SK-N-MC (cell line): Measurements from ENCODE around the gene TEX9.
"Not testable (repeated sequence)": the region's sequence is repeated elsewhere in the genome, so short reads cannot be mapped to it uniquely, and the experiment has no call there.

Source experiments
- DNase-seq: peaks from one replicate; pipeline ENCODE4 v3.0.0-alpha.2; 2011; ENCODE audit warnings: low read depth, low spot score
- H3K27ac ChIP-seq: fragments of 200-600 bp; sonication (generic); 2 replicates; pipeline ENCODE4 v1.5.1; 2016; ENCODE audit warnings: mixed run types
- H3K36me3 ChIP-seq: fragments of 200-600 bp; sonication (generic); 2 replicates; pipeline ENCODE4 v1.6.1; 2017; ENCODE audit warnings: antibody characterized with exemption, low read length, mixed read lengths; ENCODE audit not compliant: insufficient read depth
- H3K4me3 ChIP-seq: fragments of 200-600 bp; sonication (generic); 2 replicates; pipeline ENCODE4 v1.5.1; 2016
- H3K9ac ChIP-seq: fragments of 200-600 bp; sonication (generic); 2 replicates; pipeline ENCODE4 v1.8.0; 2017; ENCODE audit warnings: mixed run types, mixed read lengths; ENCODE audit not compliant: insufficient read length
- H3K9me3 ChIP-seq: fragments of 200-600 bp; sonication (generic); 2 replicates; pipeline ENCODE4 v1.6.1; 2017; ENCODE audit warnings: low read depth, mild to moderate bottlenecking, antibody characterized with exemption, low read length, moderate library complexity, mixed read lengths
- EZH2 ChIP-seq: fragments of 200-600 bp; sonication (generic); IDR thresholded peaks from one replicate; pipeline ENCODE4 v1.6.1; 2017; ENCODE audit warnings: antibody characterized with exemption
- FOXP2 ChIP-seq: optimal IDR thresholded peaks from 2 replicates; pipeline ENCODE3; 2011; ENCODE audit warnings: mild to moderate bottlenecking, moderate library complexity; ENCODE audit not compliant: insufficient read depth; ENCODE audit errors: extremely low read length, control extremely low read depth
- POLR2AphosphoS5 ChIP-seq: IDR thresholded peaks from 2 replicates; pipeline ENCODE4 v1.6.1; 2012; ENCODE audit warnings: mild to moderate bottlenecking, low read depth, low read length, borderline replicate concordance

TEX9 gene

DNA sequence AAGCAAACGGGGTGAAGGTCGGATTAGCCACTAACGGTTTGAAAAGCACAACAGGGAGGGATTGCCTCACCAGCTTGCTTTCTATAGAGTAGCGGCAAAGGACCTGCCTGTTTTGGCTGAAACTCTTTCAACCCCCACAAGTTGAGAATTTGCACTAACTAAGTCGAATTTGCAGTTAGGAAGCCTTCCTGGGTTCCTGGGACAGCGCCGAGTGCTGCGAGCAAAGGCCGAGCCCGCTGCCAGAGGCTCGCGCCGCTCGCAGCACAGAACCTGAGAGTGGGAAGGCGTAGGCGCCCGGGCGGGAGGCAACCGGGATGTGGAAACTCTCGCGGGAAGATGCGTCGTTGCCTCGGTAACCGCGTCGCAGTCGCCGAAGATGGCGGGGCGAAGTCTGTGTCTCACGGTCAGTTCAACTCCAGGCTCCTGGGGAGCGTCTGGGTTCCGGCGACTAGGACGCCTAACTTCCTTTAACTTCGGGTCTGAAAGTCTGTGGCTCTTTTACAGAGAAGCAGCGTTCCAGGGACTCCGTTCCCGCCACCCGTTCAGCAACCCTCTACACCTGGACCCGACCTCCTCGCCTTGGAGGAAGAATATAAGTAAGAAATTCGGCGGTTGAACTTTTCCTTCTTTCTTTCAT lies at the start of gene TEX9:
TSS of gene TEX9 (plus strand) at position 352 of the 637 bp plus-strand sequence. CDS start at position 377, 25 bp downstream.
- TF ChIP-seq EZH2 (no peak), POLR2AphosphoS5 (peak; percentile 95)
- Histone ChIP-seq H3K9me3 (no peaks in the 10 kb centered on the region), H3K27ac (no peak within 1 kb of the TSS), H3K36me3 (no peaks in the 10 kb centered on the region), H3K9ac (peak within 1 kb of the TSS; percentile 87), H3K4me3 (peak within 1 kb of the TSS; percentile 81)
- peak; percentile 39 for DNase-seq

DNA sequence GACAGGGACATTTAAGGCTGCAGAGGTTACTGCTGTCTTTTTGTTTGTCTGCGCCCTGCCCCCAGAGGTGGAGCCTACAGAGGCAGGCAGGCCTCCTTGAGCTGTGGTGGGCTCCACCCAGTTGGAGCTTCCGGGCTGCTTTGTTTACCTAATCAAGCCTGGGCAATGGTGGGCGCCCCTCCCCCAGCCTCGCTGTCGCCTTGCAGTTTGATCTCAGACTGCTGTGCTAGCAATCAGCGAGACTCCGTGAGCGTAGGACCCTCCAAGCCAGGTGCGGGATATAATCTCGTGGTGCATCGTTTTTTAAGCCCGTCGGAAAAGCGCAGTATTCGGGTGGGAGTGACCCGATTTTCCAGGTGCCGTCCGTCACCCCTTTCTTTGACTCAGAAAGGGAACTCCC lies 48.7 kb upstream of the TEX9 start:
- not testable (repeated sequence) for H3K36me3 ChIP-seq, H3K4me3 ChIP-seq, DNase-seq, H3K9me3 ChIP-seq, H3K9ac ChIP-seq, H3K27ac ChIP-seq

DNA sequence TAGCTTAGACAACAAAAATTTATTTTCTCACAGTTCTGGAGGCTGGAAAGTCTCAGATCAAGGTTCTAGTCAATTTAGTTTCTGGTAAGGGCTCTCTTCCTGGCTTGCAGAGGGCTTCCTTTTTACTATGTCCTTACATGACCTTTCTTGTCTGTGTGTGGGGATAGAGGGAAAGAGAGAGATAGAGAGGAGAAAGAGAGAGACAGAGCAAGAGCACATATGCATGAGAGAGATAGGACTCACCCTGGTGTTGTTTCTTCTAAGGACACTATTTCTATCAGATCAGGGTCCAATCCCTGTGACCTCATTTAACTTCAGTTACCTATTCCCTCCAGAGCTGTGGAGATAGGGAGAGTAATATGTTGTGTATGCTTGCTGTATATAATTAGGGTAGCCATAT lies 44.9 kb upstream of the TEX9 start:
- Histone ChIP-seq H3K9me3 (no peaks in the 10 kb centered on the region; the same call in 1 of the 2 replicates), H3K27ac (no peak overlapping the region), H3K9ac (no peak overlapping the region), H3K4me3 (no peak overlapping the region), H3K36me3 (no peaks in the 10 kb centered on the region)
- TF ChIP-seq EZH2 (no peak), POLR2AphosphoS5 (no peak), FOXP2 (no peak)
- no peak for DNase-seq

DNA sequence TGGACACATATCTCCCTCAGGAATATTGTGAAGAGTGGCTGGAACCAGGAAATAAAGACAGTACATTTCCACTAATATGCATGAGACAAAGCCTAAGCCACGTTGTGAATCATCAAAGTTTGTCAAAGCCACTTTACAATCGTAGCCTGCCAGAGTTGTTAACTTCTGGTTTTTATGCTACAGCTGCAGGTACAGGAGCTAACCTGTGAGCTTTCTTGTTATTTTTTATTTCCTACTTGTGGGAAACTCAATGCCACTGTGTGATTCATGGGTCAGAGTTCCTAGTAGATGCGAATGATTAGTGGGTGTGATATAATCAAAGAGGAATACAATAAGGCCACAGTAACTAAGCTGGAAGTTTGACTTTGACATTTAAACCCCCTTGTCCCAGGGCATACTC lies 44.4 kb upstream of the TEX9 start:
- no peaks in the 10 kb centered on the region for H3K36me3 ChIP-seq
- H3K27ac ChIP-seq: no peak overlapping the region
- no peak overlapping the region for H3K4me3 ChIP-seq
- TF ChIP-seq FOXP2: no peak
- no peak for TF ChIP-seq POLR2AphosphoS5
- TF ChIP-seq EZH2: no peak
- no peak overlapping the region for H3K9ac ChIP-seq
- no peak for DNase-seq
- no peaks in the 10 kb centered on the region; the same call in 1 of the 2 replicates for H3K9me3 ChIP-seq

DNA sequence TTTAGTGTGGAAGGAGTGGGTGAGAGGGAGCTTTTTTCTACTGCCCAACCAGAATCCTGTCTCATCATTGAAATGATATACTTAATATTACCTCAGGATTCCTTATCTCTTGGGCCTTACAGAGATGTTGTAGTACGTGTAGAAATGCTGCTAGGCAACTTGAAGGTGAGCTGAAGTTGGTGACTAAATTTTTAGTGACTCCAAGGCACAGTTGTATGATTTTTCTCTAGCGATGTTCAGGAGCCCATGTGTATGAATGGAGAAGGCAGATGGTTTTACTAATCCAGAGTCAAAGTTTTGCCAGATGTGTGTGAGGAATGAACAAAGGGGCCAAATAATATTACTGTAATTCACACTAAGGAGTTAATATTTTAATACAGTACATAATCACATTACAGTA lies 42.8 kb upstream of the TEX9 start:
- Histone ChIP-seq H3K27ac (no peak overlapping the region), H3K4me3 (no peak overlapping the region), H3K9ac (no peak overlapping the region), H3K36me3 (no peaks in the 10 kb centered on the region), H3K9me3 (no peaks in the 10 kb centered on the region; the same call in 1 of the 2 replicates)
- TF ChIP-seq EZH2: no peak
- no peak for TF ChIP-seq FOXP2
- no peak for TF ChIP-seq POLR2AphosphoS5
- DNase-seq: no peak

DNA sequence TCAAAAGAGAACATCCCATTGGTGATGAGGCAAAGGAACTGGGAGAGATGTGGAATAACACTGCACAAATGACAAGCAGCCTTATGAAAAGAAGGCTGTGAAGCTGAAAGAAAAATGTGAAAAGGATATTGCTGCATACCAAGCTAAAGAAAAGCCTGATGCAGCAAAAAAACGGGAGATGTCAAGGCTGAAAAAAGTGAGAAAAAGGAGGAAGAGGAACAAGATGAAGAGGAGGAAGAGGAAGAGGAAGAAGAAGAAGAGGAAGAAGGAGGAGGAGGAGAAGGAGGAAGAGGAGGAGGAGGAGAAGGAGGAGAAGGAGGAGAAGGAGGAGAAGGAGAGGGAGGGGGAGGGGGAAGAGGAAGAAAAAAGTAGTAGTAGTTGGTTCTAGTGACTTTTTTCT lies 41.8 kb upstream of the TEX9 start:
- no peak for DNase-seq
- TF ChIP-seq FOXP2 (no peak), POLR2AphosphoS5 (no peak), EZH2 (no peak)
- no peaks in the 10 kb centered on the region for H3K36me3 ChIP-seq
- H3K9ac ChIP-seq: no peak overlapping the region
- H3K9me3 ChIP-seq: no peaks in the 10 kb centered on the region
- H3K4me3 ChIP-seq: no peak overlapping the region
- H3K27ac ChIP-seq: no peak overlapping the region

DNA sequence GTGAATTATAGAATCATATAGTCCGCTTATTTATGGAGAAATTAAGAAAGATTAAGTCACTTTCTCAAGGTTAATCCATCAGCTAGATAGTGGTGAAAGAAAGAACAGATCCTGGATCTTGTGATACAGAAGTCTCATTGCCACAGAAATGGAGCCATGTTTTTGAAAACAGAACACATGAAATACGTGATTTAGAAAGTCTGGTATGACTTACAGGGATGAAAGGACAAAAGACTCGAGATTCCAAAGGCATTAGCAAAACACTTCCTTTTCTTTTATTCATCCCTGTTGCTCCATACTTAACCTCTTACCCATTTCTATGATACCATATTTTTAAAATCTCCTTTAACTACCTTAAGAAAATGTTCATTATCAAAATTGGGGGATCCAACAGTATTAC lies 40.0 kb upstream of the TEX9 start:
- DNase-seq: no peak
- Histone ChIP-seq H3K36me3 (no peaks in the 10 kb centered on the region), H3K9ac (no peak overlapping the region), H3K27ac (no peak overlapping the region), H3K9me3 (no peaks in the 10 kb centered on the region), H3K4me3 (no peak overlapping the region)
- TF ChIP-seq EZH2 (no peak), FOXP2 (no peak), POLR2AphosphoS5 (no peak)

DNA sequence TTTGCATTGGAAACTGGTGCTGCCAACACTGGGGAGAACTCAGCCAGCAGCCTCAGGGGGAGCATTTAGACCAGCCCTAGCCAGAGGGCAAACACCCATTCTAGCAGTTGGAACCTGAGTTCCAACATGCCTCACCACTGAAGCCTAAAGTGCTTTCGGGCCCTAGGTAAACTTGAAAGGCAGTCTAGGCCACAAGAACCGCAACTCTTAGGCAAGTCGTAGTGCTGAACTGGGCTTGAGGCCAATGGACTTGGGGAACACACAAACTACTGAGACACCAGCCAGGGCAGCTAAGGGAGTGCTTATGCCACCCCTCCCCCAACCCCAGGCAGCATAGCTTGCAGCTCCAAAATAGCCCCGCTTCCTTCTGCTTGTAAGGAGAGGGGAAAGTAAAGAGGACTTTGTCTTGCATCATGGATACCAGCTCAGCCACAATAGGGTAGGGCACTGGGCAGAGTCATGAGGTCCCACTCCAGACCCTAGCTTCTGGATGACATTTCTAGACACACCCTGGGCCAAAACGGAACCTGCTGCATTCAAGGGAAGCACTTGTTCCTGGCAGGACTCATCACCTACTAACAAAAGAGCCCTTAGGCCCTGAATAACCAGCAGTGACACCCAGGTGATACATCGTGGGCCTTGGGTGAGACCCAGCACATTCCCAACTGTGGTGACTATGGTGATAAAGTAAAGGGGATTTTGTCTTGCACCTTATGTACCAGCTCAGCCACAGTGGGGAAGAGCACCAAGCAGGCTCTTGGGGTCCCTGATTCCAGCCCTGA lies 37.3 kb upstream of the TEX9 start:
- Histone ChIP-seq H3K27ac (no peak overlapping the region), H3K9ac (no peak overlapping the region), H3K36me3 (no peaks in the 10 kb centered on the region), H3K4me3 (no peak overlapping the region), H3K9me3 (no peaks in the 10 kb centered on the region)
- TF ChIP-seq EZH2: no peak
- no peak for TF ChIP-seq FOXP2
- TF ChIP-seq POLR2AphosphoS5: no peak
- DNase-seq: no peak

DNA sequence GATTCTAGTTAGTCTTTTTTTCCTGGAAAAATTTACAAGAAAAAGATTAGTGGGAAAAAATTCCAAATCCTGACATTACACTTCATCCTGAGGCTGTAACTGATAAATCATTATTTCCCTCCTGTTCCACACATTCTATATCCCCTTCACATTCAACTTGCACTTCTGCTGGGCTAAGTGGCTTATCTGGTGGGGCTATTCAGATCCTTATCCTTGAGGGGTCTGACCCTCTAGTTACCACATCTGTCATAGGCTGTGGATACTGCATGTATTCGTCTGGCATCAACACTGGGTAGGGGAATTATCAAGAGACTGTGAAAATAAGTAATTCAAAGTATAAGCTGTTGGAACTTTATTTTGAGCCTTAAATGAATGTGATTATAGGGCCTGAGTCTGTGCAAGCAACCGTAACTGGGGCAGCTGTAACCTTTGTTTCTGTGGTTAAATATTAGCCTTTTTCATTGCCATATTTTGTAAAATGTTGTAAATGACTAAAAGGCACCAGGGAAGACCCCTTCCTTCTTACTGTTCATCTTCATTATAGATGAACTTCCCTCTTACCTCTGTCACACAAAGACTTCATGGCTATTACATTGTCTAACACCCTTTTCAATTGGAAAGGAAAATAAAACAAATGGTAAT lies 28.0 kb upstream of the TEX9 start:
- no peaks in the 10 kb centered on the region for H3K9me3 ChIP-seq

More for the DNA sequence above, 28.0 kb upstream of the TEX9 start:
- H3K27ac ChIP-seq: no peak overlapping the region
- no peak overlapping the region for H3K4me3 ChIP-seq
- no peak for DNase-seq
- TF ChIP-seq POLR2AphosphoS5 (no peak), FOXP2 (no peak), EZH2 (no peak)
- no peaks in the 10 kb centered on the region for H3K36me3 ChIP-seq
- H3K9ac ChIP-seq: no peak overlapping the region
